Spleen (tissue), 7 donors: Measurements from ENCODE around the gene GFER.

ENCODE experiments used
- CTCF ChIP-seq, 11 experiments: fragments of 200-600 bp in 7 of 11; fragments of 450-650 bp in 4 of 11; sonication (generic) in 4 of 11; IDR thresholded peaks in 8 of 11; conservative IDR thresholded peaks in 3 of 11; 1 replicate in 7 of 11; 2 replicates in 4 of 11; pipeline versions ENCODE4 v1.4.0 to v1.8.0; 2016 to 2021; ENCODE audit warnings: antibody characterized with exemption in 11 of 11, inconsistent platforms in 4 of 11, mild to moderate bottlenecking in 1 of 11
- POLR2AphosphoS5 ChIP-seq, 3 donors: sonication (generic); formaldehyde crosslinking; IDR thresholded peaks; one replicate each; pipeline ENCODE4 v1.5.1; 2017; ENCODE audit warnings: antibody characterized with exemption in 3 of 3
- donor health status: DM: no; HTN: no; CAD: no; lungs with moderate emphysema.
- donor health status: DM: no; HTN: no; CAD: no.
- donor health status: DM: no; HTN: no; CAD: no.

- TF ChIP-seq CTCF (IDR thresholded peaks at IDR 0.05 in 8 of 11, conservative IDR thresholded peaks at IDR 0.05 in 3 of 11) (no peak), POLR2AphosphoS5 (IDR thresholded peaks at IDR 0.05) (no peak)
Observed at GRCh38 chr16:1945559-1946391, 38.2 kb upstream of the GFER start.
